NCI-H1694 (cell line): ENCODE results near the gene ANKAR.
"Not testable (repeated sequence)": the region's sequence is repeated elsewhere in the genome, so short reads cannot be mapped to it uniquely, and the experiment has no call there.

Experiments used
- DNase-seq: peaks from one replicate; lab custom pipeline; 2025; lab: John Stamatoyannopoulos, UW

ANKAR gene

GRCh38 chr2:189702071-189702470 is 27.6 kb downstream of the ANKAR start:
- no peak for DNase-seq

DNA sequence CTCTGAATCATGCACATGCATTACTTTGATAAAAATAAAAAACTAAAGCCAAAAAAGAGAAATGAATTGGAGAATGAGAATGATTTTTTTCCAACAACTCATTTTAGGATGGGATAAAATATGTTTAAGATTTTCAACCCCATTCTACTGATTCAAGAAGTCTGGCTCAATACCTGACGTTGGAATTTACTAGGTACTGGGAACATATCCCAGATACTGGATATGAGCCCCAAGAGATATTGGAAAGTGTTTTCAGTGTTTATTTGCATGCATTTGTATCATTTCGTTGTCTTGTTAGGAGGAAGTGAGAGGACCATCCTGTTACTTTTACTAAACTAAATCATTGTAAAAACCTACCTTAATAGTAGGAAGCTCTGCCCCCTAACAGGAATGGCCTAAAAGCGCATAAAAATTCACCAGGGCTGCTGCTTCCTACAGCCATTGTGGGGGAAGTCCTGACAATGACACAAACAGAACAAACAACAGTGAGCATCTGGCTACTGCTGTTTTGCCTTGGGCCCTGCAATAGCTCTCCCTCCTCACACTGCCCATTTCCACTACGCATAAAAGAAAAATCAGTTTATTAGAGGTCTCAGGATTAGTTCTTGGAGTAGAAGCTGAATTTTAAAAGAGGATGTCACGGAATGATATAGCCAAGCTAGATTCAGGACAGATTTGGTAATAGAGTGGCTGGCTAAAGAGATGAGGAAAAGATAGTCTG is 35.2 kb downstream of the ANKAR start:
- DNase-seq = no peak

- DNase-seq = not testable (repeated sequence)
These were observed 43.1 kb downstream of the ANKAR start for GRCh38 chr2:189717593-189717992.

- DNase-seq = no peak
These were observed 45.1 kb downstream of the ANKAR start for GRCh38 chr2:189719571-189719970.

DNA sequence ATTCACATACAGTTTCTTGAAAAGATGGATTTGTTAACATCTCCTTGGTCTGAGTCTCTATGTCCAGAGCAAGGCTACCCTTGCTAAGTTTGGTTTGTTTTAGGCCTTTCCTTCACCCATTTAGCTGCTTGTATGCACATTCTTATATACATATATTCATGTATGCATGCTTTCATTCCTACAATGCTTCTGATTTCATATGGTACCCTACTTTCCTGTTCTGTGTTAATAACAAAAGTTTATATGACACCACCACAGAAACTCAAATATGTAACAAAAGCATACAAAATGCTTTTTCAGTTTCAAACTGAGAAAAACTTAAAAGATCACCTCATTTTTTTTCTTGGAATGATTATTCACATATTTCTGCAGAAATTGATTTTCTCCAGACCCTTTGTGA is 48.7 kb downstream of the ANKAR start:
- DNase-seq = no peak
